HEK293 (cell line): ENCODE data around the gene GPR162.

Experiments
- REST ChIP-seq: fragments of 450-650 bp; formaldehyde crosslinking; IDR thresholded peaks from 2 replicates; pipeline ENCODE4 v1.5.1; 2016; ENCODE audit warnings: missing biosample characterization, missing genetic modification characterization
- ZBTB26 ChIP-seq: fragments of 450-650 bp; formaldehyde crosslinking; optimal IDR thresholded peaks from 2 replicates; pipeline ENCODE3; 2016; ENCODE audit warnings: missing biosample characterization, mild to moderate bottlenecking, missing genetic modification characterization
- TF ChIP-seq, protein P1 (sequence below): fragments of 450-650 bp; formaldehyde crosslinking; IDR thresholded peaks from 2 replicates; pipeline ENCODE4 v1.5.1; 2016; ENCODE audit warnings: missing biosample characterization, missing genetic modification characterization
- TF ChIP-seq, protein P2 (sequence below): fragments of 450-650 bp; formaldehyde crosslinking; IDR thresholded peaks from 2 replicates; pipeline ENCODE4 v1.5.1; 2017; ENCODE audit warnings: missing biosample characterization, missing genetic modification characterization

DNA sequence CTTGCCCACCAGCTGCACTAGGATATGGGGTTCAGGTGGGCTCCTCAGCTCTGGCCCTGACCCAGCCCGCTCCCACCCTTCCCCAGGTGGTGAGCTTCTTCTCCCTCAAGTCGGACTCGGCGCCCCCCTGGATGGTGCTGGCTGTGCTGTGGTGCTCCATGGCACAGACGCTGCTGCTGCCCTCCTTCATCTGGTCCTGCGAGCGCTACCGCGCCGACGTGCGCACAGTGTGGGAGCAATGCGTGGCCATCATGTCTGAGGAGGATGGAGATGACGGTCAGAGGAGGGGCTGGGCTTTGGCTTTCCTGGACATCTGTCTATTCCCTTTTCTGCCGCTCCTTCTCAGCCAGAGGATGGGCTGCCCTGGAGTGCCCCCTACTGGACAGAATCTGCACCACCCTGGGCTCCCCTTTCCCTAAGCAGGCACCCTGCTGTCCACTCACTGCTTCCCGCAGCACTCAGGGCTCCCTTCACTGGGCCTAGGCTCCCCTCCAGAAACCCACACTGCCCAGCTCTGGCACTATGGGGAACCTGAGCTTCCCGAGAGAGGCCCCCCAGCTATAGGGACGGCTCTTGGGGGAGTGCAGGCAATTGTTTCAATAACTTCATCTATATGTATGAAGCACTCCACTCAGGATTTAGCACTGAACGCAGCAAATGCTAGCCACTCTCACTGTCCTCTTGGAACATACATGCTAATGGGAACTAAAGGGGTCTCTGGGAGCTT is 3.9 kb downstream of the GPR162 start:
- TF ChIP-seq, protein P1, sequence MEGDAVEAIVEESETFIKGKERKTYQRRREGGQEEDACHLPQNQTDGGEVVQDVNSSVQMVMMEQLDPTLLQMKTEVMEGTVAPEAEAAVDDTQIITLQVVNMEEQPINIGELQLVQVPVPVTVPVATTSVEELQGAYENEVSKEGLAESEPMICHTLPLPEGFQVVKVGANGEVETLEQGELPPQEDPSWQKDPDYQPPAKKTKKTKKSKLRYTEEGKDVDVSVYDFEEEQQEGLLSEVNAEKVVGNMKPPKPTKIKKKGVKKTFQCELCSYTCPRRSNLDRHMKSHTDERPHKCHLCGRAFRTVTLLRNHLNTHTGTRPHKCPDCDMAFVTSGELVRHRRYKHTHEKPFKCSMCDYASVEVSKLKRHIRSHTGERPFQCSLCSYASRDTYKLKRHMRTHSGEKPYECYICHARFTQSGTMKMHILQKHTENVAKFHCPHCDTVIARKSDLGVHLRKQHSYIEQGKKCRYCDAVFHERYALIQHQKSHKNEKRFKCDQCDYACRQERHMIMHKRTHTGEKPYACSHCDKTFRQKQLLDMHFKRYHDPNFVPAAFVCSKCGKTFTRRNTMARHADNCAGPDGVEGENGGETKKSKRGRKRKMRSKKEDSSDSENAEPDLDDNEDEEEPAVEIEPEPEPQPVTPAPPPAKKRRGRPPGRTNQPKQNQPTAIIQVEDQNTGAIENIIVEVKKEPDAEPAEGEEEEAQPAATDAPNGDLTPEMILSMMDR (tag by site-specific recombination) = peak; percentile 96
- no peak for TF ChIP-seq ZBTB26 (tag by site-specific recombination)
- 0 out of 2 replicates have a peak, but pooled peaks have one; percentile 29 for TF ChIP-seq REST (tag by site-specific recombination)
- TF ChIP-seq, protein P2, sequence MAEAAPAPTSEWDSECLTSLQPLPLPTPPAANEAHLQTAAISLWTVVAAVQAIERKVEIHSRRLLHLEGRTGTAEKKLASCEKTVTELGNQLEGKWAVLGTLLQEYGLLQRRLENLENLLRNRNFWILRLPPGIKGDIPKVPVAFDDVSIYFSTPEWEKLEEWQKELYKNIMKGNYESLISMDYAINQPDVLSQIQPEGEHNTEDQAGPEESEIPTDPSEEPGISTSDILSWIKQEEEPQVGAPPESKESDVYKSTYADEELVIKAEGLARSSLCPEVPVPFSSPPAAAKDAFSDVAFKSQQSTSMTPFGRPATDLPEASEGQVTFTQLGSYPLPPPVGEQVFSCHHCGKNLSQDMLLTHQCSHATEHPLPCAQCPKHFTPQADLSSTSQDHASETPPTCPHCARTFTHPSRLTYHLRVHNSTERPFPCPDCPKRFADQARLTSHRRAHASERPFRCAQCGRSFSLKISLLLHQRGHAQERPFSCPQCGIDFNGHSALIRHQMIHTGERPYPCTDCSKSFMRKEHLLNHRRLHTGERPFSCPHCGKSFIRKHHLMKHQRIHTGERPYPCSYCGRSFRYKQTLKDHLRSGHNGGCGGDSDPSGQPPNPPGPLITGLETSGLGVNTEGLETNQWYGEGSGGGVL (tag by site-specific recombination) = no peak
